Kidney epithelial cell (primary cell): ENCODE data around the gene NAP1L3. TPM values are rescaled to one million over a fixed set of nuclear protein-coding genes. Genes with fewer than 3 reads are reported as not detected.

Source experiments
- DNase-seq: peaks from one replicate; pipeline ENCODE4 v3.0.0-alpha.2; 2010; ENCODE audit warnings: low read depth
- H3K27me3 ChIP-seq: 2 replicates; pipeline ENCODE4 v1.6.0; 2011; ENCODE audit warnings: low read length; ENCODE audit not compliant: control insufficient read depth, insufficient read depth
- H3K36me3 ChIP-seq: 2 replicates; pipeline ENCODE4 v1.5.1; 2011; ENCODE audit warnings: low read length; ENCODE audit not compliant: control insufficient read depth, insufficient read depth
- H3K4me3 ChIP-seq: 2 replicates; pipeline ENCODE4 v1.5.1; 2011; ENCODE audit warnings: low read depth, mild to moderate bottlenecking, control low read depth, low read length
- CTCF ChIP-seq: IDR thresholded peaks from 2 replicates; pipeline ENCODE4 v1.5.1; 2011; ENCODE audit warnings: mild to moderate bottlenecking, moderate library complexity, low read length, control low read depth, inconsistent platforms; ENCODE audit not compliant: insufficient read depth, poor library complexity, severe bottlenecking
- total RNA-seq: library from RNA; depleted of rRNA; stranded (reverse); fragments of >200 nt; gene quantifications from 2 replicates; pipeline ENCODE4 v1.2.3, GENCODE V29; 2015

Gene NAP1L3
- 3.2 and 4.1 TPM in 2 replicates for total RNA-seq

GRCh38 chrX:93673056-93673868 is at the start of gene NAP1L3:
TSS of gene NAP1L3 (minus strand) at chrX:93673578. CDS start at chrX:93673304, 274 bp downstream.
- Histone ChIP-seq H3K36me3 (no peaks in the 10 kb centered on the region), H3K4me3 (peak within 1 kb of the TSS; percentile 41)
- peak; percentile 12 for DNase-seq

DNA sequence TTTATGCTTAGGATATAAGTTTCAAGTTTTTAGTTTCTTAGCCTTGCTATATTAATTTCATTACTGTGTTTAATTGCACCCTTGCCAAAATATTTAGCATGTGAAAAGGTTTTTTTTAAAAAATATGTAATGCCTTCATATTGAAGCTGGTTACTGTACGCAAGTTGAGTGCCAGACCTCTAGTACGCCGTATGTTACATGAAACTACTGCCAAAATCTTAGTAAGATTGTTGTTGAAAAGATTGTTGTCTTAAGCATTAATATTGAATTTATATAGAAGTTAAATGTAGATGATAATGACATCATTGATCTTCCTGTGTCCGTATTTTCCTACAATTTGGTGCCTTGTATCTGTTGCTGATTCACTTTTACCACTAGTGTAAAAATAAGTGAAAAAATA is 37.7 kb upstream of the NAP1L3 start:
- TF ChIP-seq CTCF = no peak
- DNase-seq = no peak
- Histone ChIP-seq H3K4me3 (no peak overlapping the region), H3K36me3 (no peaks in the 10 kb centered on the region), H3K27me3 (no peaks in the 10 kb centered on the region)

More at GRCh38 chrX:93673056-93673868, at the start of gene NAP1L3:
- TF ChIP-seq CTCF = no peak
- H3K27me3 ChIP-seq = peaks cover 14% of the 10 kb centered on the region

GRCh38 chrX:93703701-93704100 is 30.3 kb upstream of the NAP1L3 start:
- Histone ChIP-seq H3K27me3 (no peaks in the 10 kb centered on the region), H3K36me3 (no peaks in the 10 kb centered on the region), H3K4me3 (no peak overlapping the region)
- no peak for DNase-seq
- TF ChIP-seq CTCF = no peak

DNA sequence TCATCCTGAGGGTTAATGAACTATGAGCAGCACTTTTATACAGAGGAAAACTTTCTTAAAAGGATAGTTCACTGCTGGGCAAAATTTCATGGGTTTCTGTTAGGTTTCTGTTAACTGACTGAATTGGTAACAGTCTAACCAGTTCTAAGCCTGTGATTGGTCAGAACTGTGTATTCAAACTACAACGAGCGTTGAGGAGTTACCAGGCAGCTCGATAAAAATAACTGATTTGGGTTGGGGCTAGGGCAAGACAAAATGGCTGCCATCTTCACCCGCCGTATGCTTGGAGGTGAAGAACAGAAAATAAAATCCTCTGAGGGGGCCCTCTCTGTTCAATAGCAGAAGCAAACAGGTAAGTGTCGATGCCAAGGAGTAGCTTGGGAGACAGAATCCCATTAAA is 22.6 kb upstream of the NAP1L3 start:
- TF ChIP-seq CTCF = no peak
- Histone ChIP-seq H3K36me3 (no peaks in the 10 kb centered on the region), H3K4me3 (no peak overlapping the region)

GRCh38 chrX:93673869-93674271 is 492 bp upstream of the NAP1L3 start, which contains the start of gene FAM133A:
TSS of gene FAM133A (plus strand) at chrX:93674206. CDS start at chrX:93709420, 35,214 bp downstream.
- DNase-seq = no peak

More for the DNA sequence above, 22.6 kb upstream of the NAP1L3 start:
- DNase-seq = no peak
- no peaks in the 10 kb centered on the region for H3K27me3 ChIP-seq

More at GRCh38 chrX:93673869-93674271, 492 bp upstream of the NAP1L3 start, which contains the start of gene FAM133A:
- Histone ChIP-seq H3K4me3 (peak within 1 kb of the TSS; percentile 41), H3K36me3 (no peaks in the 10 kb centered on the region), H3K27me3 (peaks cover 12% of the 10 kb centered on the region)
- TF ChIP-seq CTCF = no peak
